GM19240 (cell line): ENCODE data around the gene MCU.
A peak's percentile ranks its signal among the peaks of the same experiment; 100 is the strongest.

Experiments used
- DNase-seq: peaks from one replicate; pipeline ENCODE4 v3.0.0; 2011; ENCODE audit warnings: low spot score; ENCODE audit not compliant: insufficient read length

The MCU gene

GRCh38 chr10:72834183-72834825, 142.4 kb downstream of the MCU start:
- DNase-seq = peak; percentile 10

- no peak for DNase-seq
These were observed 148.4 kb downstream of the MCU start for GRCh38 chr10:72840319-72840718.

DNA sequence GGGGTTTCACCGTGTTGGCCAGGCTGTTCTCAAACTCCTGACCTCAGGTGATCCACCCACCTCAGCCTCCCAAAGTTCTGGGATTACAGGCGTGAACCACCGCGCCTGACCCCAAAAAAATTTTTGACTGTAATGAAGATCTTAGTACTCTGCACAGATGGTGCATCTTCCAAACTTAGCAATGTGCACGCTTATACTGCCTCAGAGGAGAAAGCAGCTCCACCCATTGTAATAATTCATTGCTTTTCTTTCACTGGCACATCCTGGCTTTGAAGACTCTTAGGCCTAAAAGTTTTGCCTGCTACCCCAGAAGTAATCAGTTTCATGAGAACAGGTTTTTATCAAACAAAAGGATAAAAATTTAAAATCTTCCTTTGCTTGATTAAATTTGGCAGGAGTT, 149.5 kb downstream of the MCU start:
- DNase-seq = no peak

- DNase-seq = no peak
These were observed 150.2 kb downstream of the MCU start for GRCh38 chr10:72842164-72842563.

DNA sequence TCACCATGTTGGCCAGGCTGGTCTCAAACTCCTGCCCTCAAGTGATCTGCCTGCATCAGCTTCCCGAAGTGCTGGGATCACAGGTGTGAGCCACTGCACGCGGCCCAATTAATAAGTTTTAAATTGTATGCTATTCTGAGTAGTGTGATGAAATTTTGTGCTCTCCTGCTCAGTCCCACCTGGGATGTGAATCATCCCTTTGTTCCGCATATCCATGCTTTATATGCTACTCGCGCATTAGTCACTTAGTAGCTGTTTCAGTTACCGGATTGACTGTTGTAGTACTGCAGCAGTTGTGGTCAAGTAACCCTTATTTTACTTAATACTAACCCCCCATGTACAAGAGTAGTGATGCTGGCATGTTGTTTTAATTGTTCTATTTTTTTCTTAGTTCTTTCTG, 154.3 kb downstream of the MCU start:
- DNase-seq = no peak

GRCh38 chr10:72847681-72848080, 155.7 kb downstream of the MCU start:
- DNase-seq = no peak

- no peak for DNase-seq
These were observed 158.9 kb downstream of the MCU start for GRCh38 chr10:72850861-72851260.

DNA sequence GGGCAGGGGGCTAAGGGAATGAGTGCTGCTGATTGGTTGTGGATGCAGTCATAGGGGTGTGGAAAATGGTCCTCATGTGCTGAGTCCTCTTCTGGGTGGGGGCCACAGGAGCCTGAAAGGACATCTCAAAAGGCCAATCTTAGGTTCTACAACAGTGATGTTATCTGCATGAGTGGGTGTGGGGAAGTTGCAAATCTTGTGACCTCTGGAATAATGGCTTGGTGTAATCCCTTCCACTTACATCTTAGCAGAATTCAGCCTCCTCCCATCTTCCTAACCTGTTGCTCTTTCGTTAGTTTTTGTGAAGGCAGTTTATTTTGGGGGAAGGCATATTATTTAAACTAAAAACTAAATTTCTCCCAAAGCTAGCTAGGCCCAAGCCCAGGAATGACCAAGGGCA, 159.6 kb downstream of the MCU start:
- DNase-seq = no peak

DNA sequence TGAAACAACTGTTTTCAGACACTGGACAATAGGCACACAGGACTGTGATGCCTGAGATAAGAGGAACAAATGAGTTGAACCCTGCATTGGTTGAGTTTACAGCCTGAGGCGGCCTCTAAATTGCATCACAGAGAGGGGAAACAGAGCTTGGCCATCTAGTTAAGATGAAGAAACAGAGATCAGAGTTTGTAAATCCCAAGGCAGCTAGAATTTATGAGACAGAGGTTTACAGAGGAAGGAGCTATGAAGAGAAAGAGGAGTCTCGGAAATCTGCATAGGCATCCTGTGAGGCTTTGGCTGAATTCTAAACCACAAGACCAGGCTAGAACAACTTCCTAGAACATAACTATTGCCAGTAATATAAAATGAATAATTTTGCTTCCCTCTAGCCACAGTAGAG, 160.6 kb downstream of the MCU start:
- DNase-seq = no peak

GRCh38 chr10:72855129-72855528, 163.2 kb downstream of the MCU start:
- DNase-seq = no peak

- no peak for DNase-seq
These were observed 163.8 kb downstream of the MCU start for GRCh38 chr10:72855790-72856189.

GRCh38 chr10:72858067-72858466, 166.1 kb downstream of the MCU start:
- DNase-seq = no peak

DNA sequence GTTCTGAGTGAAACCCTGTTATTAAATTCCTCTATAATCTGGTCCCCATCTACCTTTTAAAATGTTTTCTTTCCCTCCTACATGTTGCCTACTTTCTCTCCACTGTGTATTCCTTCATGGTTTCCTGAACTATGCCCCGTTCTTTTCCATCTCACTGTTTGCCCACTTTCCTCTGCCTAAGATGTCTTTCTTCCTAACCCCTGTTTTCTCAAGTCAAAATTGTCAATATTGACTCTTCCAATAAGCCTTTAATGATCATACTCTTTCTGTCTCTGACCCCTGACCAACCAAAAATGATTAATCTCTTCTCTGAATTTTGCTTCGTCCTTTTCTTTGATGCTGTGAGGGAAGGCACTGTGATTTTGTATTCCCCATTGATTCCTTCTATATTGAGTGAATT, 171.0 kb downstream of the MCU start:
- DNase-seq = no peak

DNA sequence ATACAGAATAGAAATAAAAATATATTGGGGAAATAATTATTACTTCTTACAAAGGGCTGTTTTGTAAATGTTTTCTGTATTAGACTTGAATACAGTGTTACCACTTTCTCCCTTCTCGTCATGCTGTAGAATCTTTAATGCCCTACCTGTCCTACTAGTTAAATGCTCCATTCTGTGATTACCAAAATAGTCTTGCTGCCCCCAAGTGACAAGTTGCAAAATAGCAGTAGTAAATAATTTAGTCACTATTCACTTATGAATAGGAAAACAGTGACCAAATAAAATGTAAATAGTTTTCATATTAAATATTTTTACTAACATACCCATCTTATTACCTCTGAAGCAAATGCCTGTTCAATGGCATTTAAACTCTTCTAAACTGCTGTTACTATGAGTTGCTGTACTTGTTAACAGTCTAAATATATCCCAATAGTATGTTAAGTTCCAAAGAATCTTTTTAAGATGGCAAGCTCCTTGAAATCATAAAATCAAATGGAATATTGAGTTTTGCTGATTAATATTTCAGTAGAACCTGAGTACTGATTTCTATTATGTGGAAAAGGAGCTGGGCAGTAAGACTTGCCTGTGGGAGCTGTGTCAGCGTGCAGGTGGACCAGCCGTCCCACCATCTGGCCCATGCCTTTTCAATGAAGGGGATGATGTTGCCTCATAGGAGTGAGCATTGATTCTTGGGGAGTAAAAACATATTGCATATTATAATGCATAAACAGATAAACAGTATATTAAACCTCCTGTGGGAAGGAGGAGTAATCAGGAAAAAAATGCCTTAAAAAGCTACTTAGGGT, 183.5 kb downstream of the MCU start:
- no peak for DNase-seq

GRCh38 chr10:72879245-72879644, 187.3 kb downstream of the MCU start:
- no peak for DNase-seq

GRCh38 chr10:72881291-72881690, 189.3 kb downstream of the MCU start:
- DNase-seq = no peak

- no peak for DNase-seq
These were observed 191.9 kb downstream of the MCU start for GRCh38 chr10:72883861-72884260.

DNA sequence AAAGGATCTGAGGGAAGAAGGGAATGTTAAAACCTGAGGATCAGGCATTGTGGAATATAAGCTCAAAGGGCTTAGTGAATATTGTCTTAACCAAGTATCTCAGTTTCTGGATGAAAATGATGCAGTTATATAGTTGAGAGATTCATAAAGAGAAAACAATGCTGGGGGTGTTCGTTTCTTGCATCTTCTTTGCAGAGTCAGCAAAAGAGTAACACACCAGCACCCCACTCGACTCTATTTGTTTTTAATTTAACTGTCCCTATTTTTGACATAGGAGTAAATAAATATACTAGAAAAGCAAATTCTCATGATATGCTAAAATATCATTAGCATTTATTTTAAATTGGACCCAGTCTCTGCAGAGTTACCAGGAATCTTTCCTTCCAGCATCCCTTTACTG, 194.0 kb downstream of the MCU start:
- no peak for DNase-seq

- no peak for DNase-seq
These were observed 194.7 kb downstream of the MCU start for GRCh38 chr10:72886621-72887020.

DNA sequence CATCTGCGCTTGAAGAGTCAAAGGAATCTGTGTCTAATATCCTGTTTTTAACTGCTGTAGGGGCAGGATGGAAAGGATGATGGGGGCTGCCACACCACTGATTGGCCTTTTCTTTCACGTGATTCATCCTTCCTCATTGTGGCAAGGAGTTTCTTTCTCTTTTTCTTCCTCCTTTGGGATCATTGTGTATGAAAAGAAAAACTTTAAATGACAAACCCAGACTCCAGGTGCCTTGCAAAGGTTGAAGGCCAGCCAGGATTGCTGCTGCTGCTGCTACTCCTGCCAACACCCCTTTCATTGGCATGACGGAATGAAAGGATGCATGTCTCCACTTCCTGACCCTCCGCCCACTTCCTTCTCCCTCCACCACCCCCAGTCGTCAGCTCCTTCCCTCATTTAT, 195.1 kb downstream of the MCU start:
- no peak for DNase-seq

DNA sequence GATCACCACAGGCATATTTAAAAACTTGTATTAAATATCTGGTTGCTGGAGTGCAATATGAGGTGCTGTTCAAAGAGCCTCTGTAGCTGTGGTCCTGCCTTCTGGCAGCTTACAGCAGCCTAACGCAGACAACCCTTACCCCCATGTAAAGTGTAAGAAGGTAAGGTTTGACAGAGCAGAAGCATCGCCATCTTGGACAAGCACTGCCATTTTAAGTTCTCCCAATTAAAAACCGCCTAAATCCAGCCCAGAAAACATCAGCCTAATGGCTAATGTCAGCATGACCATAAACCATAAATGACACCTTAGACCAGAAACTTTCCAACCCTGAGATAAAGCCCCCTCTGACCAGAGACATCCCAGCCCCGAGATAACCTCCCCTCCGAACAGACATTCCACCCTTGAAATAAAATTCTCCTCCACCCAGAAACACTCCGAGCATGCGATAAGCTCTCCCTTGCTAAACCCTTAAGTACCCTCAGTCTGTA, 196.3 kb downstream of the MCU start:
- no peak for DNase-seq

- DNase-seq = no peak
These were observed 197.5 kb downstream of the MCU start for GRCh38 chr10:72889391-72889831.

DNA sequence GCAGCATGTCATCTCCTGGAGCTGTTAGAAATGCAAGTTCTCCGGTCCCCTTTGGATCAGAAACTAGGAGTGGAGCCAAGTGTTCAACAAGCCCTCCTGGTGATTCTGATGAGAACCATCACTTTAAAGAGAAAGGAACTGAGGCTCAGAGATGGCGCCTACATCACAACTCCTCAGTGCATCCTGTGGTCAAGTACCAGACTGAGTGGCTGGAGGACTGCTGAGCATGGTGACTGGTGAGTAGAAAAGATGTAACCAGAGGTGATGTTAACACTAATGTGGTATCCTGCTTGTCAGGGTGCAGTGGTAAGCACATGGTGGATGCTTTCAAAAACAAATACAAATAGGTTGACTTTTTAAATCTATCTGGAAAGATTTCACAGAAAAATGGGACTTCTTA, 198.1 kb downstream of the MCU start:
- no peak for DNase-seq
